Dedifferentiated amniotic fluid mesenchymal stem cell (primary cell): ENCODE results near the gene SECTM1.

Source experiments
- DNase-seq: peaks from one replicate; pipeline ENCODE4 v3.0.0-alpha.2; 2016; ENCODE audit errors: extremely low spot score

The SECTM1 gene

DNA sequence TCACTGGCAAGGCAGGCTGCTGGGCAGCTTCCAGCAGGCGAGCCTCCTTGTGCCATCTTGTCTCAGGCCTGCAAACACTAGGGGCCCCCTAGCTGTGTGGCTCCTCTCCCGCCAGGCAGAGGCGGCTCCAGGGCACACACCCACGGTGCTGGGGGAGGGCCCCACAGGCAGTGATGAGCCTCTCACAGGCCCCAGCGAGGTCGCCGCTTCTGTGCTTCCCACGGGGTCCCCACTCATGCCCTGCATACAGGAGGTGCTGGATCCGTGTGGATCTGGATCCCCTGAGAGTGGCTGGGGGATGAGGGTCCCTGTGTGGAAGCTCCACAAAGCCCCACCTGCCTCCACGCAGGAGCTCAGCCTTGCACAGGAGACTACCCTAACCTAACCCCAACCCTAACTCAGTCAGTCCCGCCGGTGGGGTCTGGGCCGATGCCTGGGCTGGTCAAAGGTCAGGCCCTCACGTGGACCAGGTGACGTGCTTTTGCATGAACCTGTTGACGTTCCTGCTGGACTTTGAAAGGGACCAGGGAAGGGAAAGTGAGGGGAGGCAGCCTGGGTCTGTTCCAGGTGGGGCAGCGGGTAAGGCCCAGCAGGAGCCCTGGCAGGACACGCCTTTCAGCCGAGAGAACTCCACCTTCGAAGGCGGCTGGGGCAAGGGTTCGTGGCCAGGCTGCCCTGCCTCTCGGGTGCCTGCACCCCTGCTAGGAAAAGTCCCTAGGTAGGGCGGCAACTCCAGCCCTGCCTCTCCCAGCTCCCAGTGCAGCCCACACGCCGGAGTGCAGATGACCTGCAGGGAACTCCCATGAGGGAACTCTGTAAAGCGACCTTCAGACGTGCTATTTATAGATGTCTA, 5.2 kb downstream of the SECTM1 start:
- DNase-seq, result no peak

DNA sequence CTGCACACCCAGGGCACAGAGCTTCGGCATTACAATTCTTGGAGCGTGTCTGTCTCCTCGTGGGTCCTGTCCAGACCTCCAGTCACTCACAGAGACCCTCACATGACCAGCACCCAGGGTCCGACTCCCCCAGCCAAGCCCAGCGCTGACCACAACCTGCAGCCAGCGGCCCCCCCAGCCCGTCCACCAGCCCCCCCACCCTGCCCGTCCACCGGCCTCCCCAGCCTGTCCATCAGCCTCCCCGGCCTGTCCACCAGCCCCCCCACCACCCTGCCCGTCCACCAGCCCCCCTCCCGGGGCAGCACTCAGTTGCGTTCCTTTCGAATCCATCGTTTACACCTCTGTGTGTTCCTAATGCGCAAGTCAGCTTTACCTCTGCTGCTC, 5.8 kb downstream of the SECTM1 start:
- no peak for DNase-seq

DNA sequence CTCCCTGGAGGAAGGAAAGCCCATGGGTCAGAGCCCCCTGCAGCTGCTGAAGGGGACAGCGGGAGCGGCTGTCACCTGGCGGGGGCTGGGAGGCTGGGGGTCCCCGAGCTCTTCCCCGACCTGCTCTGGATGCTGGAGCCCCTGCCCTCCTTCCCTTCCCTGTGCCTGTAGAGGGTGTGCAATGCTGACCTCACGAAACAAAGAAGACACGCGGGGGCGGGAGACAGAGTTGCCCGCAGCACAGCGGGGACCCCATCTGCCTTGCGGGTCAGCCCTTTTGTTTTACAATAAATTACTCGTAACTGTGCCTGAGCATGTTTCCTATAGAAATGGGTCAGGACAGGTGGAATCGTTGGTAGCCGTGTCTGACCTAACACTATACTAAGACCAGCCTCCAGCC, 6.3 kb downstream of the SECTM1 start:
- no peak for DNase-seq

DNA sequence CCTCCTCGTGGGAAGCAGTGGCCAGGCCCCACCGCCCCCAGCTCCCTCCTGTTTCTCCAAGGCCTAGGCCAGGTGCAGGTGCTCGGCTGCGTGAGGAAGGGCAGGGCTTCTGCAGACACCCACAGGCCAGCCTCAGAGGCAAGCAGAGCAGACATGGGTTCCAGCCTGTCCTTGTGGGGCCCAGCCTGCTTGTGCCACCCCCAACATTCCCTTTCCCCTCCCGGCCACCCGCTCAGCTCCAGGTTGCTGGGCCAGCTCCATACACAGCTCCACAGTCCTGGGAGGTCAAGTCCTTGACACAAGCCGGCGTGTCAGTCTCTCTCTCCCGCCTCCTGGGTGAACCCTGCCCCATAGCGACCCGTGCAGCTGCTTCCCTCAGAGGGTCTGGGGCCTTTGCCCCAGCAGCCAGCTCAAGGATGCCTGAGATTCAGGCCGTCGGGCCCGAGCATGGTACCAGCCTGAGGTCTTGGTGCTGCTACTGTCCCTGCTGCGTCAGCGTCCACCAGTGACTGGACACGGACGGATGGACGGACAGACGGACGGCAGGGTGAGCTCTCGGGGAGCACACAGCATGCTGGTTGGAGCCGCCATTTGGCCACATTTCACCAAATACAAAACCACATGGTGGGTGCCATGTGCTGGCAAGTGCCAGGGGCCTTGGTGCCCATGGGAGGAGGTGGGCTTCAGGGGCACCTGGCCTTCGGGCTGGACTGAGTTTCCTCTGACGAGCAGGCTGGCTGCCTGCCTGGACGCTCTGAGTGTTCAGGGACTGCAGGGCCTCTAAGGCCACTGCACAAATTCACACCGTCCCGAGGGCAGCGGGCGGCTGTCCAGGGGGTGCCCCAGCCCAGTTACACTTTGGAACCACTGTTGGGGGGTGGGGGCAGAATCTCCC, 8.0 kb downstream of the SECTM1 start:
- DNase-seq, result no peak

DNA sequence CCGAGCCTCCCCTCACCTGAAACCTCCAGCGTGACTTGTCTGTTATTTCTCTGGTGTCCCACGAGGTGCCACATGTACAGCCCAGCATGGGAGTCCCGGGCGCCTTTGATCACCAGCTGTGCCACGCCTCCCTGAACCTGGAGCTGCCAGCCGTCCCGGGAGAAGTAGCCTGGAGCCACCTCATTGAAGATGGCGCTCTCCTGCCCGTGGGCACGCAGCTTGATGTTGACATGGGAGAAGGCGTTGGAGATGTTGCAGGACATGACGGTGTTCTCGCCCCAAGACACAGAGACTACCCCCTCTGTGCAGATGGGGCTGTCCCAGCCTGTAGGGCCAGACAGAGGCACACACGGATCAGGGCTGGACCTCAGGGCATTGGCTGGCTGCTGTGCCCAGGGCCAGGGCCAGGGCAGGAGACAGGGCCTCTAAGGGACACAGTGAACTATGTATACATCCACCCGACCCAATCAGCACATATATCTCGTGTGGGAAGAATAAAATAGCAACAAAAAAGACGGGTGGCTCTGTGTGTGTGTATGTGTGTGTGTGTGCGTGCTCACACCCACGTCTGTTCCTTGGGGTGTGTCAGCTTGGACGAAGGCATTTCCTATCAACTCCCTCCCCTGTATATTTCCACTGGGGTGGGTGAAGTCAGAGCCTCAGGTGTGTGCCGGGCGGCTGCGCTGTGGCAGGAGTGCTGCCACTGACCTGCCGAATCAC, 8.8 kb downstream of the SECTM1 start:
- no peak for DNase-seq

DNA sequence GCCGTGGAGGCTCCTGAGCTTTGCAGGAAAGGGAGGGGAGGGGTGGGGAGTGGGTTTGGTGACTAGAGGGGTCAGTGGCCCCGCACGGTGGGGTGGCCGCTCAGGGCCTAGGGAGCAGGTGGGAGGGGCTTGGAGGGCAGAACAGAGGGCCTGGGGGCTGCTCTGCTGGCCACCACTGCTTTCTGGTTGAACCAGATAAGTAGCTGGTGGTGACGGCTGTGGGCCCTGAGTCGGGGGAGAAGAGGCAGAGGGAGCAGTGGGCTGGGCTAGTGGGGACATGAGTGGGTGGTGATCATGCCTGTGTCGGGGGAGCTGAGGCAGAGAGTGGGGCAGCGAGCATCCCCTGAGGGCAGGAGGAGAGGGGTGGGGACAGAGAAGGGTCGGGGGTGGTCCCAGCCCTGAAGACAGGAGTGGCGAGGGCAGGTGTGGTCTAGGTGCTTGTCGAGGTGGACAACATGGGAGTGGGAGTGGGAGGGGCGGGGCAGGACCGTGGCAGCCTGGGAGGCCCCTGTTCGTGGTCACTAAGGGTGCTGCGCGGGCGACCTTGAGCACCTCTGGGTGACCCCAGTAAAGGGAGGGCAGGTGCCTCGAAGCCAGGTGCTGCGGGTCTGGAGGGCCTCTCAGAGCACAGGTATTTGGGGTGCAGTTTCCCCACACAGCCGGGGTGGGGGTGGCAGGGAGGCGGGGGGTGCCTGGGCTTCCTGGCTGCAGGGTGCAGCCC, 9.9 kb downstream of the SECTM1 start:
- no peak for DNase-seq

DNA sequence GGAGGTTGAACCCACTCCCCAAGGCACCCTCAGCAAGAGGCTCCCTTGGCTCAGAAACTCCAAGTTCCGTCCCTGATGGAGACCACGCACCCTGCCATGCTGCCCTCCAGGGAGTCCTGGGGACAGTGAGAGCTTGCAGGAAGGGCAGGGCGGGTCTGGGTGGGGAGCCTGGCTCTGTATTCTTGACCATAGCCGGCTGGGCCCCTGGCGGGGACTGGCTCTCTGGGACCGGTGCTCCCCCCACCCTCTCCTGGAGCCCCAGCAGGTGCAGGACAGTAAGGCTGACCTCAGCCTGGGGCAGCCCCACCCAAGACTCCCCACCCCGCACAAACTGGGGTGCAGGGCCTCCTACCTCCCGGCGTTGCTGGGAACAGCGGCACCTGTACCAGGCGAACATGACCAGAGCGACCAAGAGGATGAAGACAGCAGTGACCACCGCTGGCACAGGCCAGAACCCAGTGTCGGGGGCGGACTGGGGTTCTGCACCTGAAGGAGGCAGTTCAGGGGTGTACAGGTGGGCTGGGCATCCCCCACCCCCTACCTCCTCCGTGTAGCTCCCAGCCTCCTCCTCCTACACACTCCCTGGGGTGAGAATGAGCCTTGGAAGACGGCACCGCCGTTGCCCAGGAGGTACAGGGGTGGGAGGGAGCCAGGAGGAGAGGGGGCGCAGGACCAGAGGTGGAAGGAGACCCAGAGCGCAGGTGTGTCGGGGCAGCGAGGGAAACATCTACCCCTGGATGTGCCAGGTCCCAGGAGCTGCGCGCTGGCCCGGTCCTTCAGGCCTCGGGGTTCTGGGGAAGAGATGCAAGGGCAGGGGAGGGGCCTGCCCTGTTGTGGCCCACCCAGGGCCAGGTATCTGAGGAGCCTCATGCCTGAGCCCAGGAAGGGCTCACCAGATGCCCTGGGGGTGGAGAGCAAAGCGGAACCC, 10.8 kb downstream of the SECTM1 start:
- DNase-seq, result no peak

DNA sequence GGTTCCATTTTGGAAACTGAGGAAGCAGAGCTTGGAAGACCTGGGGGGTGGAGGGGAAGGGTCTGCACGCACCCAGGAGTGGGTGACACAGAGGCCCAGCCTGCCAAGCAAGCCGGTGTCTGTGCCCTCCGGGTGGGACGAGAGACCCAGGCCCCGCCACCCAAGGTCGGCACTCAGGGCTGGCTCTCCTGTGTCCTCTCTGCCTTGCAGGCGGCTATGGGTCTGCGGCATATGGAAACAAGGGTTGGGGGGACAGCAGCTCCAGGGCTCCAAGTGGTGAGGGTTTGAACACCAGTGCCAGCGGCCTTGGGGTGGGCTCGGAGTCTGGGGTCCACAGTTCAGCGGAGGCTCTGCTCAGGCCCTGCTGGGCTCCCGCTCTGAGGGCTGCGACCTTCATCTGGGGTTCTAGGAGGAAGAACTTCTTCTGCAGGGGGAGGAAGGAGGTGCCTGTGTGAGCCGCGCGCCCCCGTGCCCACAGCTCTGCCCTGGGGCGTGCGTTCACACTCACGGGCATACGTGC, 11.6 kb downstream of the SECTM1 start:
- DNase-seq, result no peak

DNA sequence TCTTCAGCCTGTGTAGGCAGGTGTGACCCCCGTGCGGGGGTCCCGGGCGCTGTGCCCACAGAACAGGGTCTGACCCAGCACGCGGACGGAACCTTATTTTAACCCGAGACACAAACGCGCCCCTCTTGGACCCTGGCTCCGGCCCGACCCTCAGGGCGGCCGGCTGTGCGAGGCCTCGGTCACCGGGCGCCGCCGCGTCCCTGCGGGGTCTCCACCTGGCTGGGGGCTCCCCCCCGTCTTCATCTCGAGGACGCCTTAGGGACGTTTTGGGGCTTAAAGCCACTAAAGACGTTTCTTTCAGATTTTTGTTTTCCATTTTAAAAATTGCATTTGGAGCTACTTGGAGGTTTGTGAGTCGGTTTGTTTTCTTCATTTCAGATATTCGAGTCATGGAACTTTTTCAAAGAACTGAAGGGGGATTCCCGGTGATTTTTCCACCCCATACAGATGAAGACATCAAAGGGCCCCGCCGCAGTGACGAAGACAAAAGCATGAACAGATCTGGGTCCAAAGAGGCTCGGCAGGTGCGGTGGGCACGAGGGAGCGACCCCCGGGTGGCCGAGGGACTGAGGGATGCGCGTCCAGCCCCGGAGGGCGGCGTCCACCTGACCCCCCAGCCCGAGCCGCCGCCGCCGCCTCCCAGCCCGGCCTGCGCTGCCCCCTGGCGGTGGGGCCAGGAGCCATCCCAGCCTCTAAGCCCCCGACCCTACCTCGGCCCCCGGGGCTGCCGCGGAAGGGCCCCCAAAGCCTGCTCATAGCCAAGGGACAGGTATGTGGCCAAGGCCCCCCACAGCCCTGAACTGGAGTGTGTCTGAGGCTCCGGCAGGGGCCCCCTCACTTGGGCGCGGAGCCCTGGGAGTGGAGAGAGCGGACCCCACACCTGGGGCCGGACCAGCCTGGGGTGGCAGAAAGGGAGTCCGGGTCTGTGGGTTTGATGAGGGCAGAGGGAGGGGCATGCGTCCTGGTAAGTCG, 12.3 kb downstream of the SECTM1 start:
- DNase-seq, result no peak

DNA sequence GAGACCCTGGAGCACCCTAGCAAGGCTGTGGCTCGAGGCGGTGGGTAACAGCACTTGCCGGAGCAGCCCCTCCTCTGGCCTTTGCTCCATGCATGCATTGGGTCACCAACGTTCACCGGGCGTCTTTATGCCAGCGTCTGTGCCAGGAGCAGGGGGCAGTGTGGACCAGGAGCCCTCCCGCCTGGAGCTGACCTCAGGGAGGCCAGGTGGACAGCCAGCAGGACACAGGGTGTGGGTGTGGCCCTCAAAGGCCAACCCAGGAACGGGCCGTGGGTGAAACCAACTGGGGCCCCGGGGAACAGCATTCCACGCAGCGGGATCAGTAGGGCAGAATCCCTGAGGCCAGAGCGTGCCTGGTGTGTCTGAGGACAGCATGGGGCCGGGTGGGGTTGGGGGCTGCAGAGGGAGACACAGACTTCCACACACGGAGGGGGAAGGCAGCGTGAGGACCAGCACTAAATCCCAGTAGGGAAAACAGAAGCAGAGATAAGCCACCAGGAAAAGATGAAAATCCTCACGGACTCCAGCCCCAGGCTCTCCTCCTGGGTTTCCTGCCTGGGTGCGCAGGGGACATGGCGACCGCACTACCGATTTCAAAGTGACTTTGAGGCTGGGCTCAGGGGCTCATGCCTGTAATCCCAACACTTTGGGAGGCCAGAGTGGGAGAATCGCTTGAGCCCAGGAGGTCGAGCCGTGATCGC, 13.3 kb downstream of the SECTM1 start:
- no peak for DNase-seq

DNA sequence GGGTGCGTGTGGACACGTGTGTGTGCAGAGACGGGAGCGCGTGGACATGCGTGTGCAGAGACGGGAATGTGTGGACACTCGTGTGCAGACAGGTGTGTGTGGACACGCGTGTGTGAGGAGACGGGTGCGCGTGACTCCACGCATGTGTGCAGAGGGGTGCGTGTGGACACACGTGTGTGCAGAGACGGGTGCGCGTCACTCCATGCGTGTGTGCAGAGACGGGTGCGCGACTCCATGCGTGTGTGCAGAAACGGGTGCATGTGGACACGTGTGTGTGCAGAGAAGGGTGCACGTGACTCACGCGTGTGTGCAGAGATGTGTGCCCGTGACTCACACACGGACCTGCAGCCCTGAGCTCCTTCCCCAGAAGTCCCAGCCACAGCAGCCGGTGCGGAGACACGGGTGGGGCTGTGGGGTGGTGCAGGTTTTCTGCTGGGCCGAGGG, 13.9 kb downstream of the SECTM1 start:
- no peak for DNase-seq

DNA sequence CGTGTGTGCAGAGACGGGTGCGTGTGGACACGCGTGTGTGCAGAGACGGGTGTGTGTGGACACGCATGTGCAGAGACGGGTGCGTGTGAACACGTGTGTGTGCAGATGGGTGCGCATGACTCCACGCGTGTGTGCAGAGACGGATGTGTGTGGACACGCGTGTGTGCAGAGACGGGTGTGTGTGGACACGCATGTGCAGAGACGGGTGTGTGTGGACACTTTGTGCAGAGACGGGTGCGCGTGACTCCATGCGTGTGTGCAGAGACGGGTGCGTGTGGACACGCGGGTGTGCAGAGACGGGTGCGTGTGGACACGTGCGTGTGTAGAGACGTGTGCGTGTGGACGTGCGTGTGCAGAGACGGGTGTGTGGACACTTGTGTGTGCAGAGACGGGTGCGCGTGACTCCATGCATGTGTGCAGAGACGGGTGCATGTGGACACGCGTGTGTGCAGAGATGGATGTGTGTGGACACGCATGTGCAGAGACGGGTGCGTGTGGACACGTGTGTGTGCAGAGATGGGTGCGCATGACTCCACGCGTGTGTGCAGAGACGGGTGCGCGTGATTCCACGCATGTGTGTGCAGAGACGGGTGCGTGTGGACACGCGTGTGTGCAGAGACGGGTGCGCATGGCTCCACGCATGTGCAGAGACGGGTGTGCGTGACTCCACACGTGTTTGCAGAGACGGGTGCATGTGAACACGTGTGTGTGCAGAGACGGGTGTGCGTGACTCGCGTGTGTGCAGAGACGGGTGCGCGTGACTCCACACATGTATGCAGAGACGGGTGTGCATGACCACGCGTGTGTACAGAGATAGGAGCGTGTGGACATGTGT, 14.6 kb downstream of the SECTM1 start:
- DNase-seq, result no peak

DNA sequence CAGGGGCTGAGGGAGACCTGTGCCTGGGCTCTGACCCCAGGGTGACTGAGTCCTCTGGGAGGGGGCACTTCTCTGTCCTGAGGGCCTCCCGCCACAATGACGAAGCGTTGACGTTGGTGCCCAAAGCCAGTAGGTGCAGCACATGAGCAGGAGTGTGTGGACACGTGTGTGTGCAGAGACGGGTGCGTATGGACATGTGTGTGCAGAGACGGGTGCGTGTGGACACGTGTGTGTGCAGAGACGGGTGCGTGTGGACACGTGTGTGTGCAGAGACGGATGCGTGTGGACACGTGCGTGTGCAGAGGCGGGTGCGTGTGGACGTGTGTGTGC, 15.4 kb downstream of the SECTM1 start:
- no peak for DNase-seq

DNA sequence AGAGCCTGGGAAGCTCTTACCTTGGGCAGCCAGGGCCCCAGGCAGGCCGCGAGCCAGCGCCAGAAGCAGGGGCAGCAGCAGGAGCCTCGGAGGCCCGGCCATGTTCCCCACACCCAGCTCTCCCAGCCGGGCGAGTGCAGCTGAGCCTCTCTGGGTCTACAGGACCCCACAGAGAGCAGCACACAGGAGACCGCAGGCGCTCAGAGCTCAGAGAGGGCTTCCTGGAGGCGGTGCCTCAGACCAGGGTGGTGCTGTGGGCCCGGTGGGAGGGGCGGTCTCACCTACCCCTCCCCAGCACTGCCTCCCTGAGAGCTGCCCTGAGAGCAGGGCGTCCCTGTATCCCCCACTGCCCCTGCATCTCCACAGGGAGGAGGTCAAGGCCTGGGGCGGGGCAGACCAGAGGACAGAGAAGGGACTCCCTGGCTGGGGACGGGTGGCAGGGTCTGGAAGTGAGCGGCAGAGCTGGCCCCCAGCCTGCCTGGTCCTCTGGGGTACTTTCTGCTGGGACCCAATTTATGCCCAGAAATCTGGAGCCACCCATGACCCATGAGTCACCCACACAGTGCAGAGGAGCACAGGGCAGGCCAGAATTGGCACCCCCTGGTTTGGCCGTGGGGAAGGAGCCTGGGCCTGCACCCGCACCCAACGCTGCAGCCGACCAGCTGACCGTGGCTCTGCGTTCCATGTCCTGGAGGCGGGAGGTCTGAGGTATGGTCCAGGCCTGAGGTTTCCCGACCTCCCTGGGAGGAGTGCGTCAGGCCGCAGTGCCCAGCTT, 16.0 kb downstream of the SECTM1 start, which contains the start of gene CD7:
TSS of gene CD7 (minus strand) at position 215 of the 775 bp plus-strand sequence. CDS start at position 102, 113 bp downstream.
- DNase-seq, result no peak

DNA sequence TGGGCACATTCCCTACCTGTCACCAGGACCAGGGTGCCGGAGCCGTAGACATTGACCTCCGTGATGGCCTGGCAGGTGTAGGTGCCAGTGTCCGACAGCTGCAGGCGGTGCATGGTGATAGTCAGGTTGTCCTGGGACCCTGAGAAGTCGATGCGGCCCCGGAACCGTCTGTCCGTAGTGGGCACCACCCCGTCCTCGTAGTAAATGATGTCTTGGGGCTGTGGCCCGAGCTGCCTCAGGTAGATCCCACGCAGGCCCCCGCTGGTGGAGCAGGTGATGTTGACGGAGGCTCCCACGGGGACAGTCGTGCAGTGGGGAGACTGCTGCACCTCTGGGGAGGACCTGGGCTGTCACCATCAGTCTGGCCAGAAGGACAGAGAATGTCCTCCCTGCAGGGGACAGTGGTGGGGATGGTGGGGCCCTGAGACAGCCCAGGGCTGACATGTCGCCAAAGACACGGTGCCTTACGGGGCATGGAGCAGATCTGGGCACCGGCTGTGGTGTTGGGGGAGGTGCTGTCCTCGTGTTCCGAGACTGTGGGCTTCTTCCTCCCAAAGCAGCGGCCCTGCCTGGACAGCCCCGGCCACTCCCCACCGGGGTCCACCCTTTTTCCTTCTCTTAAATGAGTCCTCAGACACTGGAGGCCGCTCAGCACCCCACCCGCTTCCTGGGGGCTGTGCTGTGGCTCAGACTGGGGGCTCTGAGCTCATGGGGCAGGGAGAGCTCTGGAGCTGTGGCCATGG, 16.7 kb downstream of the SECTM1 start:
- no peak for DNase-seq
